Transverse colon (tissue), 4 donors: Measurements from ENCODE around the gene HMG20A. TPM values are rescaled to one million over a fixed set of nuclear protein-coding genes. Genes with fewer than 3 reads are reported as not detected.
"Not testable (repeated sequence)": the region's sequence is repeated elsewhere in the genome, so short reads cannot be mapped to it uniquely, and the experiment has no call there.

ENCODE experiments used
- DNase-seq: peaks from one replicate; pipeline ENCODE4 v3.0.0-alpha.2; 2019
- H3K27ac ChIP-seq, 4 donors: fragments of 200-600 bp; sonication (generic); 2 replicates each; pipeline ENCODE4 v1.5.1; 2016 to 2018; ENCODE audit warnings: inconsistent platforms in 4 of 4
- H3K27me3 ChIP-seq: fragments of 200-600 bp; sonication (generic); 2 replicates; pipeline ENCODE4 v1.5.1; 2017; ENCODE audit warnings: inconsistent platforms
- H3K36me3 ChIP-seq, 4 donors: fragments of 200-600 bp; sonication (generic); 2 replicates each; pipeline ENCODE4 v1.5.1; 2017 to 2019; ENCODE audit warnings: inconsistent platforms in 4 of 4
- H3K4me1 ChIP-seq, 4 donors: fragments of 200-600 bp; sonication (generic); 2 replicates each; pipeline ENCODE4 v1.5.1; 2017 to 2020; ENCODE audit warnings: inconsistent platforms in 4 of 4
- H3K4me3 ChIP-seq, 4 donors: fragments of 200-600 bp; sonication (generic); 1 replicate in 1 of 4; 2 replicates in 3 of 4; pipeline versions ENCODE4 v1.5.1 to v1.6.1; 2017 to 2019; ENCODE audit warnings: inconsistent platforms in 4 of 4
- H3K9me3 ChIP-seq, 2 donors: fragments of 200-600 bp; sonication (generic); 2 replicates each; pipeline ENCODE4 v1.5.1; 2017 to 2019; ENCODE audit warnings: inconsistent platforms in 2 of 2
- CTCF ChIP-seq, 5 experiments: fragments of 200-600 bp in 3 of 5; fragments of 450-650 bp in 2 of 5; sonication (generic) in 3 of 5; IDR thresholded peaks; 1 replicate in 2 of 5; 2 replicates in 3 of 5; pipeline ENCODE4 v1.5.1; 2016 to 2017; ENCODE audit warnings: antibody characterized with exemption in 5 of 5, inconsistent platforms in 3 of 5, mild to moderate bottlenecking in 2 of 5, moderate library complexity in 1 of 5
- EP300 ChIP-seq: sonication (generic); formaldehyde crosslinking; IDR thresholded peaks from one replicate; pipeline ENCODE4 v1.6.1; 2017; ENCODE audit warnings: antibody characterized with exemption, low read depth
- POLR2A ChIP-seq: fragments of 450-650 bp; IDR thresholded peaks from one replicate; pipeline ENCODE4 v1.6.1; 2016; ENCODE audit warnings: antibody characterized with exemption, mild to moderate bottlenecking, moderate library complexity
- POLR2AphosphoS5 ChIP-seq, 3 donors: sonication (generic); formaldehyde crosslinking; IDR thresholded peaks; one replicate each; pipeline ENCODE4 v1.6.1; 2016; ENCODE audit warnings: antibody characterized with exemption in 3 of 3
- WGBS, 2 donors: methylation state at CpG; one replicate each; pipeline ENCODE4 v1.1.5; 2018; ENCODE audit warnings: low coverage in 1 of 2; 5-methylcytosine and 5-hydroxymethylcytosine counted together
- in situ Hi-C, 4 donors: fragments of 200-750 bp; cut with MboI; loops; one replicate each; pipeline versions ENCODE4 v1.15.0 to v1.15.1; 2017; ENCODE audit warnings: low sequenced_read_pairs in 3 of 4, low pct_ligation_motif_present in 1 of 4, low pct_unique_long_range_greater_than_20kb in 1 of 4
- intact Hi-C: fragments of 100-400 bp; cut with DNase I; formaldehyde crosslinking; loops from one replicate; pipeline ENCODE4 v1.15.1; 2023; ENCODE audit warnings: low total_unique reads
- total RNA-seq, 4 donors: library from RNA; depleted of rRNA; stranded (reverse); fragments of >200 nt; gene quantifications; one replicate each; pipeline ENCODE4 v1.1.0, GENCODE V29; 2016

Gene HMG20A
- total RNA-seq, 4 donors from 2014 or later, result 27.5 to 51.1 (median 37.0) TPM

GRCh38 chr15:77402740-77403379, 17.8 kb upstream of the HMG20A start:
- DNase-seq, result no peak
- H3K9me3 ChIP-seq, result peaks cover 19 to 20% of the 10 kb centered on the region in 2 donors
- H3K27me3 ChIP-seq, result no peaks in the 10 kb centered on the region
- intact Hi-C loops, result no loop called here
- H3K36me3 ChIP-seq, result no peaks in the 10 kb centered on the region
- 20 to 40% methylated on average over 1 of the region's 1 CpG for WGBS, 2 donors
- no peak overlapping the region for H3K27ac ChIP-seq
- peaks cover 0 to 20% (median 2%) of the 10 kb centered on the region in 4 donors for H3K4me1 ChIP-seq
- TF ChIP-seq EP300 (no peak), CTCF (IDR thresholded peaks at IDR 0.05) (no peak), POLR2A (no peak)
- in situ Hi-C loops, result no loop called here
- no peak overlapping the region for H3K4me3 ChIP-seq

GRCh38 chr15:77406173-77406759, 14.4 kb upstream of the HMG20A start:
- H3K27ac ChIP-seq, H3K27me3 ChIP-seq, H3K9me3 ChIP-seq, in situ Hi-C loops, H3K4me3 ChIP-seq, intact Hi-C loops, H3K36me3 ChIP-seq, DNase-seq: not testable (repeated sequence)
- H3K4me1 ChIP-seq, result peaks cover 0 to 44% (median 13%) of the 10 kb centered on the region in 4 donors
- WGBS, 2 donors, result 85 to 94% methylated on average over 1 of the region's 1 CpG

DNA sequence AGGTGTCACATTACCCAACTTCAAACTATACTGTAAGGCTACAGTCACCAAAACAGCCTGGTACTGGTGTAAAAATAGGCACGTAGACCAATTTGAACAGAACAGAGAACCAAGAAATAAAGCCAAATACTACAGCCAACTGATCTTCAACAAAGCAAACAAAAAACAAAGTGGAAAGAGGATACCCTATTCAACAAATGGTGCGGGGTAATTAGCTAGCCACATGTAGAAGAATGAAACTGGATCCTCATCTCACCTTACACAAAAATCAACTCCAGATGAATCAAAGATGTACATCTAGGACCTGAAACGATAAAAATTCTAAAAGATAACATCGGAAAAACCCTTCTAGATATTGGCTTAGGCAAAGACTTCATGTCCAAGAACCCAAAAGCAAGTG, 13.8 kb upstream of the HMG20A start:
- H3K9me3 ChIP-seq, result no peaks in the 10 kb centered on the region
- peaks cover 0 to 49% (median 15%) of the 10 kb centered on the region in 4 donors for H3K4me1 ChIP-seq
- 87 to 92% methylated on average over 4 of the region's 4 CpGs for WGBS, 2 donors
- TF ChIP-seq POLR2A (no peak), CTCF (IDR thresholded peaks at IDR 0.05) (no peak), POLR2AphosphoS5 (IDR thresholded peaks at IDR 0.05) (no peak), EP300 (no peak)
- intact Hi-C loops, result no loop called here
- no peaks in the 10 kb centered on the region for H3K36me3 ChIP-seq
- DNase-seq, result no peak
- in situ Hi-C loops, result no loop called here
- no peak overlapping the region for H3K27ac ChIP-seq
- H3K4me3 ChIP-seq, result no peak overlapping the region
- no peaks in the 10 kb centered on the region for H3K27me3 ChIP-seq

- H3K9me3 ChIP-seq, result no peaks in the 10 kb centered on the region
- H3K4me1 ChIP-seq, result peaks cover 0 to 44% (median 17%) of the 10 kb centered on the region in 4 donors
- no peaks in the 10 kb centered on the region for H3K36me3 ChIP-seq
- TF ChIP-seq POLR2A, result no peak
- TF ChIP-seq CTCF (IDR thresholded peaks at IDR 0.05), result no peak
- TF ChIP-seq POLR2AphosphoS5 (IDR thresholded peaks at IDR 0.05), result no peak
- TF ChIP-seq EP300, result no peak
- no peak for DNase-seq
- in situ Hi-C loops (no loop called here), intact Hi-C loops (no loop called here)
- H3K27ac ChIP-seq, result peak overlapping the region in 1 of 4 donors; percentile 29
- WGBS, 2 donors, result 56 to 68% methylated on average over 2 to 4 of the region's 4 CpGs
- H3K27me3 ChIP-seq, result no peaks in the 10 kb centered on the region
- H3K4me3 ChIP-seq, result no peak overlapping the region
Observed at GRCh38 chr15:77409259-77410156, 11.2 kb upstream of the HMG20A start.

DNA sequence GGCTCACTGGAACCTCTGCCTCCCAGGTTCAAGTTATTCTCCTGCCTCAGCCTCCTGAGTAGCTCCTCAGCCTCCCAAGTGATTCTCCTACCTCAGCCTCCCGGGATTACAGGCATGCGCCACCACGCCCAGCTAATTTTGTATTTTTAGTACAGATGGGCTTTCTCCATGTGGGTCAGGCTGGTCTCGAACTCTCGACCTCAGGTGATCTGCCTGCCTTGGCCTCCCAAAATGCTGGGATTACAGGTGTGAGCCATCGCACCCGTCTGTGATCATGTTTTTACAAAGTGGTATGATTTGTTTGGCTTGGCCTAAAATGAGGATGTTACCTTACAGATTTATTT, 10.6 kb upstream of the HMG20A start:
- H3K27ac ChIP-seq, result peak overlapping the region in 1 of 4 donors; percentile 29
- H3K36me3 ChIP-seq, in situ Hi-C loops, intact Hi-C loops, H3K27me3 ChIP-seq, DNase-seq, H3K4me3 ChIP-seq, H3K9me3 ChIP-seq: not testable (repeated sequence)
- peaks cover 0 to 42% (median 18%) of the 10 kb centered on the region in 4 donors for H3K4me1 ChIP-seq
- 89 to 97% methylated on average over 4 to 7 of the region's 7 CpGs for WGBS, 2 donors
